Neural cell (in vitro differentiated cells): ENCODE results near the gene IZUMO1R.

ENCODE experiments used
- EP300 ChIP-seq: fragments of 450-650 bp; conservative IDR thresholded peaks from 2 replicates; pipeline ENCODE4 v1.6.1; 2014; ENCODE audit warnings: antibody characterized with exemption, mild to moderate bottlenecking, moderate library complexity; ENCODE audit not compliant: poor library complexity, severe bottlenecking
- EZH2 ChIP-seq: fragments of 200-600, 300-800 bp; shearing (Covaris generic), sonication (generic); IDR thresholded peaks from 2 replicates; pipeline ENCODE4 v1.6.1; 2014; ENCODE audit warnings: antibody characterized with exemption, low read length, borderline replicate concordance, mild to moderate bottlenecking; ENCODE audit not compliant: insufficient read depth, poor library complexity, severe bottlenecking
- POLR2AphosphoS5 ChIP-seq: IDR thresholded peaks from 2 replicates; pipeline ENCODE4 v1.6.1; 2012
- RAD21 ChIP-seq: fragments of 450-650 bp; conservative IDR thresholded peaks from 2 replicates; pipeline ENCODE4 v1.6.1; 2014; ENCODE audit warnings: antibody characterized with exemption, mild to moderate bottlenecking, moderate library complexity
- TAF1 ChIP-seq: IDR thresholded peaks from 2 replicates; pipeline ENCODE4 v1.6.1; 2012; ENCODE audit warnings: low read depth
- TF ChIP-seq, protein P1 (sequence below): fragments of 450-650 bp; IDR thresholded peaks from 2 replicates; pipeline ENCODE4 v1.5.1; 2014; ENCODE audit warnings: antibody characterized with exemption, mild to moderate bottlenecking, moderate library complexity; ENCODE audit not compliant: poor library complexity, severe bottlenecking
- TF ChIP-seq, protein P2 (sequence below): IDR thresholded peaks from 2 replicates; pipeline ENCODE4 v1.6.1; 2012; ENCODE audit warnings: borderline replicate concordance

DNA sequence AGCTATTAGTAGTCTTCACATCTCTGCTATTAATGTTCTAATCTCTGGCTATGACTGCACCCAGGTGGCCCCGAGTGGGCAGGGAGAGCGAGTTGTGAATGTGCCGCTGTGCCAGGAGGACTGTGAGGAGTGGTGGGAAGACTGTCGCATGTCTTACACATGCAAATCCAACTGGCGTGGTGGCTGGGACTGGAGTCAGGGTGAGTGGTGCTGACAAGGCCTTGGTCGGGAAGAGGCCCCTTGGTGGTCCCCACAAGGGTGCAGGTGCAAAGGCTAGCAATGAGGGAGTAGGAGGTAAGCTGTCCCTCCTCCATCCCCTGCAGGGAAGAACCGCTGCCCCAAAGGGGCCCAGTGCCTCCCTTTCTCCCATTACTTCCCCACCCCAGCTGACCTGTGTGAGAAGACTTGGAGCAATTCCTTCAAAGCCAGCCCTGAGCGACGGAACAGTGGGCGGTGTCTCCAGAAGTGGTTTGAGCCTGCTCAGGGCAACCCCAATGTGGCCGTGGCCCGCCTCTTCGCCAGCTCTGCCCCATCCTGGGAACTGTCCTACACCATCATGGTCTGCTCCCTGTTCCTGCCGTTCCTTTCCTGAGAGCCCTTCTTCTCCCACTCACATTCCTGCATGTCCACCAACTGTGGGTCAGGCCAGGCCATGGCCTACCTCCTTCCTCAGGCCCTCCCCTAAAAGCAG, 2.9 kb downstream of the IZUMO1R start:
- TF ChIP-seq, protein P1, sequence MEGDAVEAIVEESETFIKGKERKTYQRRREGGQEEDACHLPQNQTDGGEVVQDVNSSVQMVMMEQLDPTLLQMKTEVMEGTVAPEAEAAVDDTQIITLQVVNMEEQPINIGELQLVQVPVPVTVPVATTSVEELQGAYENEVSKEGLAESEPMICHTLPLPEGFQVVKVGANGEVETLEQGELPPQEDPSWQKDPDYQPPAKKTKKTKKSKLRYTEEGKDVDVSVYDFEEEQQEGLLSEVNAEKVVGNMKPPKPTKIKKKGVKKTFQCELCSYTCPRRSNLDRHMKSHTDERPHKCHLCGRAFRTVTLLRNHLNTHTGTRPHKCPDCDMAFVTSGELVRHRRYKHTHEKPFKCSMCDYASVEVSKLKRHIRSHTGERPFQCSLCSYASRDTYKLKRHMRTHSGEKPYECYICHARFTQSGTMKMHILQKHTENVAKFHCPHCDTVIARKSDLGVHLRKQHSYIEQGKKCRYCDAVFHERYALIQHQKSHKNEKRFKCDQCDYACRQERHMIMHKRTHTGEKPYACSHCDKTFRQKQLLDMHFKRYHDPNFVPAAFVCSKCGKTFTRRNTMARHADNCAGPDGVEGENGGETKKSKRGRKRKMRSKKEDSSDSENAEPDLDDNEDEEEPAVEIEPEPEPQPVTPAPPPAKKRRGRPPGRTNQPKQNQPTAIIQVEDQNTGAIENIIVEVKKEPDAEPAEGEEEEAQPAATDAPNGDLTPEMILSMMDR: no peak
- TF ChIP-seq EP300 (no peak), EZH2 (no peak), TAF1 (no peak), RAD21 (no peak), POLR2AphosphoS5 (no peak)
- TF ChIP-seq, protein P2, sequence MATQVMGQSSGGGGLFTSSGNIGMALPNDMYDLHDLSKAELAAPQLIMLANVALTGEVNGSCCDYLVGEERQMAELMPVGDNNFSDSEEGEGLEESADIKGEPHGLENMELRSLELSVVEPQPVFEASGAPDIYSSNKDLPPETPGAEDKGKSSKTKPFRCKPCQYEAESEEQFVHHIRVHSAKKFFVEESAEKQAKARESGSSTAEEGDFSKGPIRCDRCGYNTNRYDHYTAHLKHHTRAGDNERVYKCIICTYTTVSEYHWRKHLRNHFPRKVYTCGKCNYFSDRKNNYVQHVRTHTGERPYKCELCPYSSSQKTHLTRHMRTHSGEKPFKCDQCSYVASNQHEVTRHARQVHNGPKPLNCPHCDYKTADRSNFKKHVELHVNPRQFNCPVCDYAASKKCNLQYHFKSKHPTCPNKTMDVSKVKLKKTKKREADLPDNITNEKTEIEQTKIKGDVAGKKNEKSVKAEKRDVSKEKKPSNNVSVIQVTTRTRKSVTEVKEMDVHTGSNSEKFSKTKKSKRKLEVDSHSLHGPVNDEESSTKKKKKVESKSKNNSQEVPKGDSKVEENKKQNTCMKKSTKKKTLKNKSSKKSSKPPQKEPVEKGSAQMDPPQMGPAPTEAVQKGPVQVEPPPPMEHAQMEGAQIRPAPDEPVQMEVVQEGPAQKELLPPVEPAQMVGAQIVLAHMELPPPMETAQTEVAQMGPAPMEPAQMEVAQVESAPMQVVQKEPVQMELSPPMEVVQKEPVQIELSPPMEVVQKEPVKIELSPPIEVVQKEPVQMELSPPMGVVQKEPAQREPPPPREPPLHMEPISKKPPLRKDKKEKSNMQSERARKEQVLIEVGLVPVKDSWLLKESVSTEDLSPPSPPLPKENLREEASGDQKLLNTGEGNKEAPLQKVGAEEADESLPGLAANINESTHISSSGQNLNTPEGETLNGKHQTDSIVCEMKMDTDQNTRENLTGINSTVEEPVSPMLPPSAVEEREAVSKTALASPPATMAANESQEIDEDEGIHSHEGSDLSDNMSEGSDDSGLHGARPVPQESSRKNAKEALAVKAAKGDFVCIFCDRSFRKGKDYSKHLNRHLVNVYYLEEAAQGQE: no peak
